H1 (cell line): Measurements from ENCODE around the gene SHANK1. TPM values are rescaled to one million over a fixed set of nuclear protein-coding genes. Genes with fewer than 3 reads are reported as not detected.

Experiments
- CTCF ChIA-PET: fragments of 300-600 bp; sonication (Branson Sonifier 250); formaldehyde crosslinking; loops from one replicate; lab custom pipeline; 2021; ENCODE audit not compliant: partially characterized antibody; lab: Charles Lee
- POLR2A ChIA-PET: fragments of 300-600 bp; sonication (Branson Sonifier 250); formaldehyde crosslinking; loops from one replicate; lab custom pipeline; 2021; ENCODE audit warnings: inconsistent platforms; ENCODE audit not compliant: partially characterized antibody; lab: Charles Lee
- DNase-seq, 2 experiments: peaks; one replicate each; pipeline versions ENCODE4 v3.0.0 to v3.0.0-alpha.2; 2010 to 2022; ENCODE audit warnings: low spot score in 2 of 2, low read depth in 1 of 2, mixed read lengths in 1 of 2
- FAIRE-seq: peaks from 2 replicates; lab custom pipeline; 2011; peaks lifted over from hg19 to GRCh38; lab: Jason Lieb, UNC
- H2AFZ ChIP-seq: 2 replicates; pipeline ENCODE4 v1.8.1; 2012; ENCODE audit warnings: low read length, inconsistent platforms
- H2AK5ac ChIP-seq: 2 replicates; pipeline ENCODE4 v1.6.1; 2013; ENCODE audit warnings: low read depth, low read length
- H2BK120ac ChIP-seq: replicated peaks from 2 replicates; pipeline ENCODE3; 2013; ENCODE audit warnings: low read depth, low read length, inconsistent platforms
- H2BK12ac ChIP-seq: 2 replicates; pipeline ENCODE4 v1.6.1; 2013; ENCODE audit warnings: low read depth, low read length
- H2BK15ac ChIP-seq: 2 replicates; pipeline ENCODE4 v1.6.1; 2013; ENCODE audit warnings: low read length
- H2BK20ac ChIP-seq: 2 replicates; pipeline ENCODE4 v1.6.1; 2013; ENCODE audit warnings: low read length
- H2BK5ac ChIP-seq: 2 replicates; pipeline ENCODE4 v1.6.1; 2013; ENCODE audit warnings: low read depth, low read length
- H3K14ac ChIP-seq: 2 replicates; pipeline ENCODE4 v1.6.1; 2013; ENCODE audit warnings: inconsistent platforms; ENCODE audit not compliant: insufficient read length
- H3K18ac ChIP-seq: 2 replicates; pipeline ENCODE4 v1.6.1; 2013; ENCODE audit warnings: low read length; ENCODE audit errors: extremely low read depth
- H3K23ac ChIP-seq: 2 replicates; pipeline ENCODE4 v1.6.1; 2013; ENCODE audit warnings: inconsistent platforms; ENCODE audit not compliant: insufficient read length
- H3K23me2 ChIP-seq: 2 replicates; pipeline ENCODE4 v1.6.1; 2013; ENCODE audit warnings: low read depth, low read length
- H3K27ac ChIP-seq: 2 replicates; pipeline ENCODE4 v1.6.1; 2011; ENCODE audit warnings: low read depth, low read length, inconsistent platforms
- H3K27me3 ChIP-seq, 4 experiments: replicated peaks in 1 of 4; 1 replicate in 1 of 4; 2 replicates in 3 of 4; pipeline versions ENCODE4 v1.6.1 to v1.8.1; 2011 to 2013; ENCODE audit warnings: low read length in 3 of 4, mild to moderate bottlenecking in 3 of 4, inconsistent platforms in 2 of 4, mixed read lengths in 2 of 4, moderate library complexity in 1 of 4; ENCODE audit not compliant: control insufficient read depth in 3 of 4, insufficient read depth in 3 of 4; ENCODE audit errors: extremely low read depth in 1 of 4
- H3K36me3 ChIP-seq, 4 experiments: 2 replicates each; pipeline versions ENCODE4 v1.6.1 to v1.8.1; 2011 to 2013; ENCODE audit warnings: mild to moderate bottlenecking in 4 of 4, low read length in 3 of 4, moderate library complexity in 2 of 4, control low read depth in 1 of 4, inconsistent platforms in 1 of 4; ENCODE audit not compliant: insufficient read depth in 4 of 4, control insufficient read depth in 2 of 4
- H3K4ac ChIP-seq: replicated peaks from 2 replicates; pipeline ENCODE3; 2013; ENCODE audit warnings: low read length, low read depth, mixed read lengths, inconsistent platforms; ENCODE audit not compliant: insufficient read length
- H3K4me1 ChIP-seq, 4 experiments: replicated peaks in 1 of 4; 1 replicate in 1 of 4; 2 replicates in 3 of 4; pipeline versions ENCODE4 v1.6.1 to v1.8.1; 2011 to 2013; ENCODE audit warnings: low read length in 3 of 4, inconsistent platforms in 2 of 4, mixed read lengths in 1 of 4; ENCODE audit not compliant: insufficient read depth in 4 of 4, control insufficient read depth in 3 of 4
- H3K4me2 ChIP-seq, 2 experiments: 2 replicates each; pipeline versions ENCODE4 v1.6.1 to v1.8.1; 2011 to 2013; ENCODE audit warnings: low read depth in 2 of 2, low read length in 2 of 2, control low read depth in 1 of 2, inconsistent platforms in 1 of 2, mild to moderate bottlenecking in 1 of 2; ENCODE audit not compliant: insufficient read depth in 1 of 2
- H3K4me3 ChIP-seq, 4 experiments: fragments of 200-600, 300-600 bp in 1 of 4; sonication (generic), shearing (Covaris generic), sonication (Bioruptor Twin) in 1 of 4; 2 replicates each; pipeline versions ENCODE4 v1.5.1 to v1.8.1; 2011 to 2016; ENCODE audit warnings: low read length in 4 of 4, low read depth in 3 of 4, control low read depth in 2 of 4, inconsistent platforms in 2 of 4, mild to moderate bottlenecking in 2 of 4, mixed read lengths in 1 of 4, moderate library complexity in 1 of 4; ENCODE audit not compliant: insufficient read depth in 2 of 4; ENCODE audit errors: extremely low read depth in 1 of 4
- H3K56ac ChIP-seq: replicated peaks from 2 replicates; pipeline ENCODE3; 2013; ENCODE audit warnings: low read depth, mild to moderate bottlenecking, mixed read lengths, low read length, inconsistent platforms; ENCODE audit not compliant: insufficient read length
- H3K79me1 ChIP-seq: 2 replicates; pipeline ENCODE4 v1.6.1; 2013; ENCODE audit warnings: low read depth, low read length, control low read depth
- H3K79me2 ChIP-seq, 2 experiments: 2 replicates each; pipeline versions ENCODE4 v1.6.1 to v1.8.1; 2012 to 2013; ENCODE audit warnings: low read length in 2 of 2, mild to moderate bottlenecking in 2 of 2, inconsistent platforms in 1 of 2; ENCODE audit not compliant: insufficient read depth in 2 of 2, control insufficient read depth in 1 of 2
- H3K9ac ChIP-seq, 4 experiments: replicated peaks in 1 of 4; 1 replicate in 1 of 4; 2 replicates in 3 of 4; pipeline versions ENCODE4 v1.6.1 to v1.8.1; 2011 to 2013; ENCODE audit warnings: low read depth in 3 of 4, low read length in 3 of 4, control low read depth in 2 of 4, mild to moderate bottlenecking in 2 of 4, moderate library complexity in 2 of 4, inconsistent platforms in 1 of 4; ENCODE audit errors: extremely low read depth in 1 of 4
- H3K9me3 ChIP-seq, 2 experiments: 2 replicates each; pipeline versions ENCODE4 v1.6.1 to v1.8.1; 2012 to 2013; ENCODE audit warnings: mild to moderate bottlenecking in 2 of 2, moderate library complexity in 2 of 2, control low read depth in 1 of 2, inconsistent platforms in 1 of 2, low read depth in 1 of 2, low read length in 1 of 2, mixed read lengths in 1 of 2; ENCODE audit not compliant: insufficient read depth in 2 of 2
- H4K20me1 ChIP-seq, 2 experiments: replicated peaks in 1 of 2; 2 replicates each; pipeline versions ENCODE3 to v1.8.1; 2011 to 2013; ENCODE audit warnings: inconsistent platforms in 2 of 2, low read length in 2 of 2, mild to moderate bottlenecking in 1 of 2; ENCODE audit not compliant: insufficient read depth in 2 of 2, control insufficient read depth in 1 of 2
- H4K5ac ChIP-seq: 2 replicates; pipeline ENCODE4 v1.6.1; 2013; ENCODE audit warnings: low read length, low read depth, mixed read lengths, inconsistent platforms; ENCODE audit not compliant: insufficient read length
- H4K8ac ChIP-seq: 2 replicates; pipeline ENCODE4 v1.8.0; 2013; ENCODE audit warnings: mild to moderate bottlenecking, moderate library complexity, low read length, inconsistent platforms; ENCODE audit not compliant: insufficient read depth; ENCODE audit errors: extremely low read depth
- H4K91ac ChIP-seq: replicated peaks from 2 replicates; pipeline ENCODE3; 2013; ENCODE audit warnings: low read length, mixed read lengths, inconsistent platforms; ENCODE audit not compliant: insufficient read length
- ATF2 ChIP-seq: IDR thresholded peaks from 2 replicates; pipeline ENCODE4 v1.6.1; 2012; ENCODE audit warnings: low read length, inconsistent platforms
- CBX5 ChIP-seq: fragments of 300-800, 300-1000 bp; sonication (generic); IDR thresholded peaks from 2 replicates; pipeline ENCODE4 v1.7.1; 2016; ENCODE audit warnings: antibody characterized with exemption, low read length, low read depth
- FOSL1 ChIP-seq: IDR thresholded peaks from 2 replicates; pipeline ENCODE4 v1.6.1; 2011; ENCODE audit warnings: mild to moderate bottlenecking, low read depth, low read length, moderate library complexity; ENCODE audit not compliant: insufficient read depth
- GABPA ChIP-seq: IDR thresholded peaks from 2 replicates; pipeline ENCODE4 v1.6.1; 2011; ENCODE audit warnings: mild to moderate bottlenecking, low read length, moderate library complexity, borderline replicate concordance; ENCODE audit not compliant: insufficient read depth
- GTF2F1 ChIP-seq: IDR thresholded peaks from 2 replicates; pipeline ENCODE4 v1.6.1; 2012; ENCODE audit warnings: low read depth, low read length, improper control_type of control experiment, borderline replicate concordance
- MAFK ChIP-seq: IDR thresholded peaks from 2 replicates; pipeline ENCODE4 v1.6.1; 2012; ENCODE audit warnings: low read depth, mild to moderate bottlenecking, improper control_type of control experiment, low read length
- NRF1 ChIP-seq: IDR thresholded peaks from 2 replicates; pipeline ENCODE4 v1.6.1; 2011; ENCODE audit warnings: mild to moderate bottlenecking, low read depth, low read length, improper control_type of control experiment
- PHF8 ChIP-seq: fragments of 200-600 bp; sonication (generic); conservative IDR thresholded peaks from 2 replicates; pipeline ENCODE4 v1.7.1; 2012; ENCODE audit warnings: low read depth, mild to moderate bottlenecking, inconsistent platforms, low read length, moderate library complexity
- RFX5 ChIP-seq: IDR thresholded peaks from 2 replicates; pipeline ENCODE4 v1.6.1; 2011; ENCODE audit warnings: low read depth, low read length, improper control_type of control experiment, borderline replicate concordance
- SIX5 ChIP-seq: IDR thresholded peaks from 2 replicates; pipeline ENCODE4 v1.6.1; 2011; ENCODE audit warnings: mild to moderate bottlenecking, low read depth, low read length
- SP2 ChIP-seq: IDR thresholded peaks from 2 replicates; pipeline ENCODE4 v1.6.1; 2012; ENCODE audit warnings: mild to moderate bottlenecking, low read length, inconsistent platforms
- SP4 ChIP-seq: IDR thresholded peaks from 2 replicates; pipeline ENCODE4 v1.6.1; 2012; ENCODE audit warnings: low read length, inconsistent platforms
- SRF ChIP-seq: IDR thresholded peaks from 2 replicates; pipeline ENCODE4 v1.6.1; 2011; ENCODE audit warnings: mild to moderate bottlenecking, low read depth, low read length, moderate library complexity
- WGBS, 2 experiments: shearing (Covaris generic) in 1 of 2; methylation state at CpG; one replicate each; pipeline versions ENCODE4 v1.1.6 to v1.1.7; 2013 to 2015; ENCODE audit warnings: low lambda C conversion rate in 2 of 2, mixed read lengths in 2 of 2, inconsistent platforms in 1 of 2, low coverage in 1 of 2, missing lambda C conversion rate in 1 of 2; ENCODE audit not compliant: insufficient replicate concordance in 2 of 2, insufficient coverage in 1 of 2, insufficient read length in 1 of 2; ENCODE audit errors: extremely low coverage in 1 of 2, missing lambda C conversion rate in 1 of 2; 5-methylcytosine and 5-hydroxymethylcytosine counted together
- polyA plus RNA-seq, 7 experiments: library from polyadenylated mRNA; depleted of rRNA in 3 of 7; stranded (reverse) in 5 of 7; unstranded in 2 of 7; fragments of >200 nt in 5 of 7; fragments of 200-250 nt in 2 of 7; gene quantifications; 1 replicate in 5 of 7; 2 replicates in 1 of 7; 4 replicates in 1 of 7; pipeline versions ENCODE4 v1.2.1 to v1.2.3, GENCODE V29; 2011 to 2013; ENCODE audit warnings: missing spikeins in 2 of 7, mixed read lengths in 2 of 7
- total RNA-seq: library from RNA; stranded (reverse); fragmentation: NEBNext Ultra II Directional; extraction: Animal tissue kit (Norgen Biotek cat#: 25700); gene quantifications from 2 replicates; pipeline ENCODE4 v1.2.1, GENCODE V29; 2021

SHANK1 gene
- total and polyA plus RNA-seq, 2 of the 8 experiments (the other 6 are each of a cell fraction or from before 2014, with no cell fraction given), result 1.1 to 3.7 TPM

GRCh38 chr19:50690439-50690838 is 29.2 kb downstream of the SHANK1 start:
- no peaks in the 10 kb centered on the region for H3K36me3 ChIP-seq
- no peak overlapping the region for H3K23ac ChIP-seq
- DNase-seq, result no peak
- H3K4me1 ChIP-seq, result peaks cover 0 to 24% (median 18%) of the 10 kb centered on the region in 4 experiments; a peak in 6 of 7 replicates
- H3K4me2 ChIP-seq, result no peak overlapping the region
- CTCF ChIA-PET, result interaction anchor here (0.9 to 1.0 kb wide), 2 partner anchors 13 to 230 kb away, joined by 3 read pairs; no protein-coding TSS in a partner anchor
- peaks cover 6% of the 10 kb centered on the region; the same call in 1 of the 2 replicates for H3K23me2 ChIP-seq
- peaks cover 0 to 16% of the 10 kb centered on the region in 2 experiments for H4K20me1 ChIP-seq
- no peak overlapping the region for H4K91ac ChIP-seq
- no peak overlapping the region for H3K27ac ChIP-seq
- no peak overlapping the region for H2BK12ac ChIP-seq
- H2BK15ac ChIP-seq, result no peak overlapping the region
- no peak overlapping the region for H2BK5ac ChIP-seq
- no peaks in the 10 kb centered on the region for H3K79me1 ChIP-seq
- H3K9me3 ChIP-seq, result no peaks in the 10 kb centered on the region
- no peak overlapping the region for H3K56ac ChIP-seq
- POLR2A ChIA-PET, result interaction anchor here (1.0 to 1.2 kb wide), 2 partner anchors 12 to 14 kb away, joined by 3 to 4 read pairs; no protein-coding TSS in a partner anchor
- H4K8ac ChIP-seq, result no peak overlapping the region
- H3K79me2 ChIP-seq, result no peaks in the 10 kb centered on the region
- no peak for FAIRE-seq
- no peak overlapping the region for H2BK120ac ChIP-seq
- no peak overlapping the region for H3K18ac ChIP-seq
- H2AFZ ChIP-seq, result no peak overlapping the region
- H3K9ac ChIP-seq, result no peak overlapping the region
- peaks cover 14 to 74% (median 66%) of the 10 kb centered on the region in 4 experiments for H3K27me3 ChIP-seq
- H4K5ac ChIP-seq, result no peak overlapping the region
- no peak overlapping the region for H3K14ac ChIP-seq
- 86% methylated on average over 7 of the region's 7 CpGs; no CpG with 5 or more reads in 1 of the 2 experiments for WGBS, 2 experiments
- no peak overlapping the region for H3K4ac ChIP-seq
- H2BK20ac ChIP-seq, result no peak overlapping the region
- H3K4me3 ChIP-seq, result no peak overlapping the region
- H2AK5ac ChIP-seq, result no peak overlapping the region
- TF ChIP-seq GABPA (no peak), SRF (no peak), SP2 (no peak), SIX5 (no peak), MAFK (no peak), GTF2F1 (no peak), FOSL1 (no peak), RFX5 (no peak), CBX5 (no peak), PHF8 (no peak), ATF2 (no peak), NRF1 (no peak), SP4 (no peak)
